ENCODE results near the gene TRAM2. TPM values are rescaled to one million over a fixed set of nuclear protein-coding genes. Genes with fewer than 3 reads are reported as not detected.
A peak's percentile ranks its signal among the peaks of the same experiment; 100 is the strongest.

The TRAM2 gene
- total and polyA plus RNA-seq, 2 of the 13 experiments (the other 11 are each of a cell fraction or from before 2014, with no cell fraction given) = 49.1 to 72.5 TPM

GRCh38 chr6:52544602-52545405, 32.1 kb downstream of the TRAM2 start (continued):
- TF ChIP-seq ZFX (CRISPR knock-in tag; IDR thresholded peaks at IDR 0.05; ENCODE audit: low read depth) (peak; percentile 40; the same call in 1 of the 2 replicates), RFXANK (CRISPR knock-in tag; IDR thresholded peaks at IDR 0.05) (no peak), ZNF674 (CRISPR knock-in tag; IDR thresholded peaks at IDR 0.05; ENCODE audit: low read depth) (no peak), HNF4G (IDR thresholded peaks at IDR 0.05; ENCODE audit: borderline replicate concordance, low read depth, low read length) (peak; percentile 12), HNF4G (CRISPR knock-in tag; IDR thresholded peaks at IDR 0.05; ENCODE audit: borderline replicate concordance, low read depth) (peak; percentile 44; the same call in 1 of the 2 replicates), FOXK1 (CRISPR knock-in tag; IDR thresholded peaks at IDR 0.05; ENCODE audit: borderline replicate concordance, low read depth) (peak; percentile 72; the same call in 1 of the 2 replicates), NBN (conservative IDR thresholded peaks at IDR 0.05) (no peak), TFAP4 (IDR thresholded peaks at IDR 0.05; ENCODE audit: borderline replicate concordance, low read depth) (peak; percentile 45), ZNF792 (CRISPR knock-in tag; IDR thresholded peaks at IDR 0.05) (0 out of 2 replicates have a peak, but pooled peaks have one; percentile 5), ZNF619 (CRISPR knock-in tag; IDR thresholded peaks at IDR 0.05) (peak; percentile 74; the same call in 1 of the 2 replicates), IKZF4 (CRISPR knock-in tag; IDR thresholded peaks at IDR 0.05; ENCODE audit: borderline replicate concordance, low read depth, not compliant biosample characterization) (peak; percentile 33), PATZ1 (CRISPR knock-in tag; IDR thresholded peaks at IDR 0.05) (peak; percentile 23; the same call in 1 of the 2 replicates), SPEN (CRISPR knock-in tag; IDR thresholded peaks at IDR 0.05; ENCODE audit: low read depth) (peak; percentile 23; the same call in 1 of the 2 replicates), CHD4 (IDR thresholded peaks at IDR 0.05; ENCODE audit: borderline replicate concordance, low read length) (peak; percentile 26; the same call in 1 of the 2 replicates), RNF219 (CRISPR knock-in tag; IDR thresholded peaks at IDR 0.05) (no peak), SIX4 (CRISPR knock-in tag; IDR thresholded peaks at IDR 0.05) (no peak), NFYB (CRISPR knock-in tag; IDR thresholded peaks at IDR 0.05) (no peak), ZNF580 (CRISPR knock-in tag; IDR thresholded peaks at IDR 0.05; ENCODE audit: borderline replicate concordance, low read depth) (peak; percentile 8; the same call in 1 of the 2 replicates), GTF2F1 (IDR thresholded peaks at IDR 0.05; ENCODE audit: low read length) (no peak), HNF1B (CRISPR knock-in tag; IDR thresholded peaks at IDR 0.05) (0 out of 2 replicates have a peak, but pooled peaks have one; percentile 42), TCF7 (IDR thresholded peaks at IDR 0.05; ENCODE audit: low read depth) (peak; percentile 90), MIXL1 (CRISPR knock-in tag; IDR thresholded peaks at IDR 0.05) (peak; percentile 26; the same call in 1 of the 2 replicates), ZNF879 (CRISPR knock-in tag; IDR thresholded peaks at IDR 0.05) (no peak)

All from HepG2 (cell line).